Right lung (tissue), 5 donors: Measurements from ENCODE around the gene CCR7. TPM values are rescaled to one million over a fixed set of nuclear protein-coding genes. Genes with fewer than 3 reads are reported as not detected.
"Not testable (repeated sequence)": the region's sequence is repeated elsewhere in the genome, so short reads cannot be mapped to it uniquely, and the experiment has no call there.

ENCODE experiments used
- DNase-seq, 2 donors: peaks; one replicate each; pipeline ENCODE4 v3.0.0-alpha.2; 2013
- polyA plus RNA-seq, 5 donors: library from polyadenylated mRNA; unstranded; fragments of 120-200 nt; gene quantifications; one replicate each; pipeline versions ENCODE4 v1.2.1 to v1.2.3, GENCODE V29; 2013; ENCODE audit warnings: inconsistent platforms in 1 of 5, low replicate concordance in 1 of 5; ENCODE audit not compliant: insufficient read length in 5 of 5, insufficient read depth in 1 of 5

CCR7 gene
- polyA plus RNA-seq, 5 donors = 0.37 to 0.76 (median 0.59) TPM

DNA sequence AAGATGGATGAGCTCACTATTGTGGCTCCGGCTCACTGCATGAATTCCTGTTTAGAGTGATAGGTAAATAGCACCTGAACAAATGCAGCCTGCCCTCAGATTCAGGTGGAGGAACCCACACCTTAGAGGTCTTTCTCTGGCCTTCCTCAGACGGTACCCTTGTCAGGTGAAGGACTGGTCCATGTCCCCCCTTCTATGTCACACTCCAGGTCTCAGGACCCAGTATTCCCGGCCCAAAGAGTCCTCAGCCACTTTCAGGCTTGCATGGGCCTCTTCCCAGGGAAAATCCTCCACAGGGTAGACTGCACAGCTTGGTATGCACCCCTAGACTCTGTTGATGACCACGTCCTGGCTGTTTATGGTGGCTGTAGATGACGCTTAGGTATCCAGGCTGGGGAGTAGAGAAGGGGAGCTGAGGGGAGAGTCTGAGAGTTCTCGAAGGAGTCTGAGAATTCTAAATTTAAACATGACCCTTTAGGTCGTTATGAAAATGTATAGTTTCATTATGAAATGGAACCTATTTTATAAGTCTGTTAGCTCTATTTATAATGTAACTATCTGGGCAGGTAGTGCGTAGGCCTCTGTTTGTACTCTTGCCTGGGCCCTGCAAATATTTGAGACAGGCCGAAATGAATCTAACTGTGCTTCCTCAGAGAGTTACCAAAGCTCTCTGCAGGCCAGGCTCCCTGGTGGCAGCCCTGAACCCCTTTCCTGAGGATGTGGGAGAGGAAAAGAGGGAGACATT lies 32.5 kb upstream of the CCR7 start:
- DNase-seq = no peak

DNA sequence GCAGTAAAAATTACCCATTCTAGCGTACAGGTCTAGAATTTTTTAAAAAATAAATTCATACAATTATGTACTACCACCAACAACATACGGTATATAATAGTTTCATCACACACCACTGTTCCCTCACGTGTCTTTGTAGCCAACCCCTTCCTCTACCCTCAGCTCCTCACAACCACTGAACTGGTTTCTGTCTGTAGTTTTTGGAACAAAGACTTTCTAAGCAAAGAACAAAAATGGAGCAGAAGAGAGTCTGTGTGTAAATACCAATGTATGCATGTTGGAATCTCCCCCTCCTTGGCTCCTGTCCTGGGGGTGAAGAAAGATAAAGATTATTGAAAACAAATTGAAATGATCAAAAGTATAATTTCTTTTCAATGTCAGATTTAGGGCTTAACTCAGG lies 31.9 kb upstream of the CCR7 start:
- DNase-seq = no peak

DNA sequence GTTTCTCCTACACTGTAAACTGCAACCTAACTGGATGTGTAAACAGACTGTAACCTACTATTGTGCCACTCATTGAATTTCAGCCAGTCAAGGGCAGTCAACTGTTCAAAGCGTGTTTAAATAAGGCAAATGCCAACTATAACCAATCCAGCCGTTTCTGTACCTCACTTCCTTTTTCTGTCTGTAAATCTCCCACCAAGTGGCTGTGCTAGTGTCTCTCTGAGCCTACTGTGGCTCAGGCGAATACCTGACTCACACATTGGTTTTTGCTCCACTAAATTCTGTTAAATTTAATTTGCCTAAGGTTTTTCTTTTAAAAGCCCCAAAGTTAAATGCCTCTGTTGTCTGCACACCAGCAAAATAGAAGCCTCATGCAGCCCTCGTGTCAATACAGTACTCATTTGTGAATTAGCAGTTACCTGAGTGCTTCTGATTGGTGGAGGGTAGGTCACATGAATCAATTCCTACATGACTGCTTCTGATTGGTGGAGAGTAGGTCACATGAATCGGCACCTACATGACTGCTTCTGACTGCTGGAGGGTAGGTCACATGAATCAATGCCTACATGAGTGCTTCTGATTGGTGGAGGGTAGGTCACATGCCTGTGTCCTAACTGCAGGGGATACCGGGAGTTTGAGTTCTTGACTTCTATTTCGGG lies 31.1 kb upstream of the CCR7 start:
- DNase-seq = no peak

DNA sequence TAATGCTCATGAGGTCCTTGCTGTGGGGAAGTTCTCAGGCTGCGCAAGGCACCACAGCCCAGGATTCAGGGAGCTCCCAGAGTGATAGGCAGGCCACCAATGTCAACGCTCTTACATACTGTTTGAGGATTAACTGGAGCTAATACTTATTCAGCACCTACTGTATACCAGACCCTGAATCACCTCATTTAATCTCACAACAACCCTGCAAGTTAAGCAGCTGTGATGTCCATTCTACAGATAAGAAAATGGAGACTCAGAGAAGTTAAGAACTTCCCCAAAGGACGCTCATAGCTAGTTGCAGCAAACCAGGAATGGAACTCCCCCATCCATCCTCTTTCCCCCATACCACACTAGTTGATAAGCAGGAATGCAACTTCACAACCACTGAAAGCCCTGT lies 25.5 kb upstream of the CCR7 start:
- DNase-seq = no peak

DNA sequence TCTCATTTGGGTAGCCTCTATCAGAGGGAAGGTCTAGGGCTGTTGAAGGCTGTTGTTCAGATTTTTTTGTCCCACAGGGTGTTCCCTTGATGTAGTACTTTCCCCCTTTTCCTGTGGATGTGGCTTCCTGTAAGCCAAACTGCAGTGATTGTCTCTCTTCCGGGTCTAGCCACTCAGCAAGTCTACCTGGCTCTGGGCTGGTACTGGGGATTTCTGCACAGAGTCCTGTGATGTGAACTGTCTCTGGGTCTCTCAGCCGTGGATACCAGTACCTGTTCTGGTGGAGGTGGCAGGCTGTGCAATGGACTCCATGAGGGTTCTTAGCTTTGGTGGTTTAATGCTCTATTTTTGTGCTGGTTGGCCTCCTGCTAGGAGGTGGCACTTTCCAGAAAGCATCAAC lies 23.3 kb upstream of the CCR7 start:
- DNase-seq = no peak

DNA sequence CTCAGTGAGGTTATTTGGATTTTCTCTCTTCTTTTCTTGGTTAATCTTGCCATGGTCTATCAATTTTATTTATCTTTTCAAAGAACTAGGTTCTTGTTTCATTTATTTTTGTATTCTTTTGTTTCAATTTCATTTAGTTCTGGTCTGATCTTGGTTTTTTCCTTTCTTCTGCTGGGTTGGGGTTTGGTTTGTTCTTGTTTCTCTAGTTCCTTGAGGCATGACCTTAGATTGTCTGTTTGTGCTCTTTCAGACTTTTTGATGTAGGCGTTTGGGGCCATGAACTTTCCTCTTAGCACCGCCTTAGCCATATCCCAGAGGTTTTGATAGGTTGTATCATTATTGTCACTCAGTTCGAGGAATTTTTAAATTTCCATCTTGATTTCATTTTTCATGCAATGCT lies 21.0 kb upstream of the CCR7 start:
- not testable (repeated sequence) for DNase-seq

DNA sequence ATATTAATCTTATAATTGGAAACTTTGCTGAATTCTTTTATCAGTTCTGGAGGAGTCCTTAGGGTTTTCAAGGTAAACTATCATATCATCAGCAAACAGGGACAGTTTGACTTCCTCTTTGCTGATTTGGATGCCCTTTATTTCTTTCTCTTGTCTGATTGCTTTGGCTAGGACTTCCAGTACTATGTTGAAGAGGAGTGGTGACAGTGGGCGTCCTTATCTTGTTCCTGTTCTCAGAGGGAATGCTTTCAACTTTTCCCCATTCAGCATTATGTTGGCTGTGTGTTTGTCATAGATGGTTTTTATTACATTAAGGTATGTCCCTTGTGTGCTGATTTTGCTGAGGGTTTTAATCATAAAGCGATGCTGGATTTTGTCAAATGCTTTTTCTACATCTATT lies 19.7 kb upstream of the CCR7 start:
- not testable (repeated sequence) for DNase-seq

DNA sequence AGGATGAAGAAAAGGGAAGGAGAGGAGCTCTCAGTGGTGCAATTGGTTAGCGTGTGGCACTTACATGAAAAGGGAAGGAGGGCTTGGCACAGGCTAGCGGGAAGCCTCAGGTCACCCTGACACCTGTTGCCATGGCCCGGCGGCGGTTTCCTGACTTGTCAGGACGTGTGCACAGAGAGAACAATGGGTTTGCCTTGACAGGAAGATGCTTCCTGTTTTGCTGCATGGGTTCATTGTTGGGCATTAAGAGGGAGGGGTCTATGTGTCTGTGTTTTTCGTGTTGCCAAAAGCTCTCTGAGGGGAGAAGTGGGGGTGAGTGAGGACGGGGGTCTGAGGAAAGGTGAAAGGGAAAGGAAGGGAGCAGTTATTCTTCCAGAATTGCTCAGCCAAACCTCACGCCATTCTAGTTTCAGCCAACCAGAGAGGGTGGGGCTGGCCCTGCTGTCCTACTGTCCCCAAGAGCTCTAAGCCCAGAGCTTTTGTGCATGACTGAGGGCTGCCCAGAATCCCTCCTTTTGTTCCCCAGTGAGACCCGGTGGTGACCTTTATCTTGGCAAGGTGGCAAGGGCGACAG lies 17.1 kb upstream of the CCR7 start:
- peak in 1 of 2 donors; percentile 33 for DNase-seq

DNA sequence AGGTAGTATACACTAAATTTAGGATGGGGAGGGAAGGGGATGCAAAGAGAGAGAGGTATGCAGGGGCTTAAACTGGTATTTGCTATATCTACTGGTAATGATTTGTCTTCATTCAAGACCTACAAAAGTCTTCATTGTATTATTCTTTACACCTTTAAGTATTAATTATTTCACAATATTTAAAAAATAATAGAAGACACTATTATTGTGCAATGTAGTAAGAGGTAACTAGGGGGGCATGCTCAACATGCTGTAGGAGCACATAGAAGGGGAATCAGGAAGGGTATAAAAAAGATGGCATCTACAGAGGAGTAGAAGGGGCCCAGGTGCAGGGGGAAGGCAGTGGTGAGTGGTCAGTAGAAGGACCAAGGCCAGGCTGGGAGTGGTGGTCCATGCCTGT lies 14.9 kb upstream of the CCR7 start:
- DNase-seq = no peak

DNA sequence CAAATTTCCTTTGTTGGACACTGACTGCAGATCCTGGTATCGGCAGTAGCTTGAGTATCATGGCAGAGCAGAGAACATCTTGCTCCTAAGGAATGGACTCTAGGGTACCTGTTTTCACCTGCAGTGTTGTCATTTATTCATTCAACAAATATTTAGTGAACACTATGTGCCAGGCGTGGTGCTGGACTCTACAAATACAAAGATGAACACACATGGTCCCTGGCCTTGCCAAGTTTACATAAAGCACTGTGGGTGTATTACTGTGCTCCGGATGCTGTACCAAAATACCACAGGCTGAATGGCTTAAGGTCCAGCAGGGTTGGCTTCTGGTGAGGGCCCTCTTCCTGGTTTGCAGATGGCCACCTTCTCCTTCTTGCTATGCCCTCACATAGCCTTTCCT lies 14.2 kb upstream of the CCR7 start:
- no peak for DNase-seq

DNA sequence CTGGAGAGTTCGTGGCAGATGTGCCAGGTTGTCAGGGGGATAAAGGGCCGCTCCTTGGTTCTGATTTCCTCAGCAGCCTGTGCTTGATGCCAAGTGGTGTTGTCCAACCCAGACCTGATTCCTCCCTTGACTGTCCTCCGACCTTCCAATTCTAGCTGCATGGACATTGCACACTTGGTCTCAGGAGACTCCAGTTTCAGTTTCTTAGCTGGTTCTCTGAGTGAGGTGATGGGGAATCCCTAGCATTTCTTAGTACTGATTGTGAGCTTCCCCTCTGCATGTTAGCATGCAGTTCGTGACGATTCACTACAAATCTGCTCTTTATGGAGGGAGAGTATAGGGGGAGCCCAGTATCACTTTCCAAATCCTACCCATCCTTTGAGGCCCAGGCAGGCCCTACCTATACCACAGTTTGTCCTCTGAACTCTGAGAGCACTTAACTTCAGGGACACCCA lies 12.4 kb upstream of the CCR7 start:
- no peak for DNase-seq

DNA sequence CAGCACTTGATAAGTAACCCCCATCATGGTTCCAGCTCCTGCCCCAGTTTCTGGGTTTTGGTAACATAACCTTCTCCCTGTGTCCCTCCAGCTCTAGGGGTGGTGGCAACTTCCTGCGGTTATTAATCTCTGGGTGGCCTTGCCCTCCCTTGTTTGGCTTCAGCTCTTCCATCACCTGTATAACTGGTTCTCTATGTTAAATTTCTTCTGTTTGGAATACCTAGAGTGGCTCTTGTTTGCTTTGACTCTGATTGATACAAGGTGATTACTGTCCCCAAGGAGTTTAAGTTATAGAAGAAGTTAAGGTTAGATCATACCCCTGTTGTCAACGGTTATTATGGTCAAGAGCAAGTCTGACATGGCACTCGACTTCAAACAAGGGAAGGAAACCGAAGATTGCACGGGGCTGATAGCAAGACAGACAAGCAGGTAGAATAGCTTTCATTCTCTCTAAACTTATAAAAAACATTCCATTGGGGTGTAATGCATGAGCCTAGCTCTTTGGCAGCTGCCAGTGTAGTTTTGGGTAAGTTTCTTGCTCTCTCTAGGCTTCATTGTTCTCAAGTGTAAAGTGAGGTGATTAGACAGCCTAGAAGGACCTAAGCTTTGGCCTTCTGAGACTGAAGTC lies 11.0 kb upstream of the CCR7 start:
- no peak for DNase-seq

DNA sequence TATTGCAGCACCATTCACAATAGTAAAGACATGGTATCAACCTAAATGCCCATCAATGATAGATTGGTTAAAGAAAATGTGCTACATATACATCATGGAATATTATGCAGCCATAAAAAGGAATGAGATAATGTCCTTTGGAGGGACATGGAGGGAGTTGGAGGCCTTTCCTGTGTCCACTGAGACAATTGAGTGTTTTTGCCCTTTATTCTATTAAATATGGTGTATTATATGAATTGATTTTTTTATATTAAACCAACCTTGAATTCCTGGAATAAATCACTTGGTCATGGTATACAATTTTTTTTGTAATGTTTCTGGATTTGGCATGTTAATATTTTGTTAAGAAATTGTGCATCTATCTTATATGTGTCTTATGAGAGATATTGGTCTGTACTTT lies 9.0 kb upstream of the CCR7 start:
- no peak for DNase-seq

DNA sequence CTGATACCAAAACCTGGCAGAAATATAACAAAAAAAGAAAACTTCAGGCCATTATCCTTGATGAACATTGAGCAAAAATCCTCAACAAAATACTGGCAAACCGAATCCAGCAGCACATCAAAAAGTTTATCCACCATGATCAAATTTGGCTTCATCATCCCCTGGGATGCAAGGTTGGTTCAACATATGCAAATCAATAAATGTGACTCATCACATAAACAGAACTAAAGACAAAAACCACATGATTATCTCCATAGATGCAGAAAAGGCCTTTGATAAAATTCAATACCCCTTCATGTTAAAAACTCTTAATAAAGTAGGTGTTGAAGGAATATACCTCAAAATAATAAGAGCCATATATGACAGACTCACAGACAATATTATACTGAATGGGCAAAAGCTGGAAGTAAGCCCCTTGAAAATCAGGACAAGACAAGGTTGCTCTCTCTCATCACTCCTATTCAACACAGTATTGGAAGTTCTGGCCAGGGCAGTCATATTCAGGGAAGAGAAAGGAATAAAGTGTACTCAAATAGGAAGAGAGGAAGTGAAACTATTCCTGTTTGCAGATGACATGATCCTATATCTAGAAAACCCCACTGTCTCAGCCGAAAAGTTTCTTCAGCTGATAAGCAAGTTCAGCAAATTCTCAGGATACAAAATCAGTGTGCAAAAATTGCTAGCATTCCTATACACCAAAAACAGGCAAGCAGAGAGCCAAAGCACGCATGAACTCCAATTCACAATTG lies 7.1 kb upstream of the CCR7 start:
- DNase-seq = not testable (repeated sequence)

DNA sequence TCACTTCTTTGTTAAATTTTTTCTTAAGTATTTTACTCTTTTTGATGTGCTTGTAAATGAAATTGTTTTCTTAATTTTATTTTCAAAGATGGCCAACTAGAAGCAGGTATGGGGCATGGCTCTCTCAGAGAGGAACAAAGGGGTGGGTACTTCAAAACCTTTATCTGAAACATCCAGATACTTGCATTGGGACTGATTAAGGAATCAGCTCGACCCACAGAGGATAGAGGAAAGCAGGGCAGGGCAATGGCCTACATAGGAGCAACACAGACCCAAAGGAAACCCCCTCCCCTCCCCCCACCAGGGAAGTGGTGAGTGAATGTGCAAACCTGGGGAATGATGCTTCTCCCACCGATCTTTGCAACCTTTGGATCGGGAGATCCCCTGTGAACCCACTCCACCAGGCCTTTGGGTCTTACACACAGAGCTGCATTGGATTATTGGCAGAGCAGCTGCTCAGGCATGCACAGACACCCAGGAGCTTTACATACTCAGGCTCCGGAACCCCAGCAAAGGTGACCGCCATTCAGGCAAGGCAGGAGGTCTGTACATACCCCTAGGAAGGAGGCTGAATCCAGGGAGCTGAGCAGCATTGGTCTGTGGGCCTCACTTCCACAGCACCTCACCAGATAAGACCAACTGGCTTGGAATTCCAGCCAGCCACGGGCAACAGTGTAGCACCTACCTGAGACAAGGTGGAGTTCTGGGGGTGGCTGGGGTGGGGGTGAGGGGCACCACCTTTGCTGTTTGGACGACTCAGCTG lies 3.0 kb upstream of the CCR7 start:
- DNase-seq = no peak

DNA sequence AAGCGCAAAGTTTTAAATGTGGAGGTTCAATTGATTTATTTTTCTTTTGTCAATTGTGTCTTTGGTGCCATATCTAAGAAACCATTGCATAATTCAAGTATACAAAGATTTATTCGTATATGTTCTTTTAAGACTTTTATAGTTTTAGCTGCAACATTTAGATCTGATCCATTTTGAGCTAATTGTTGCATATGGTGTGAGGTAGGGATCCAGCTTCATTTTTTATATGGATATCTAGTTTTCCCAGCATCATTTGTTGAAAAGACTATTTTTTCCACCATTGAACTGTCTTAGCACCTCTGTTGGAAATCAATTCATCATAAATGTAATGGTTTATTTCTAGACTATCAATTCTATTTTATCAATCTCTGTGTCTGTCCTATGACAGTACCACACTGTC lies 2.1 kb upstream of the CCR7 start:
- DNase-seq = no peak

DNA sequence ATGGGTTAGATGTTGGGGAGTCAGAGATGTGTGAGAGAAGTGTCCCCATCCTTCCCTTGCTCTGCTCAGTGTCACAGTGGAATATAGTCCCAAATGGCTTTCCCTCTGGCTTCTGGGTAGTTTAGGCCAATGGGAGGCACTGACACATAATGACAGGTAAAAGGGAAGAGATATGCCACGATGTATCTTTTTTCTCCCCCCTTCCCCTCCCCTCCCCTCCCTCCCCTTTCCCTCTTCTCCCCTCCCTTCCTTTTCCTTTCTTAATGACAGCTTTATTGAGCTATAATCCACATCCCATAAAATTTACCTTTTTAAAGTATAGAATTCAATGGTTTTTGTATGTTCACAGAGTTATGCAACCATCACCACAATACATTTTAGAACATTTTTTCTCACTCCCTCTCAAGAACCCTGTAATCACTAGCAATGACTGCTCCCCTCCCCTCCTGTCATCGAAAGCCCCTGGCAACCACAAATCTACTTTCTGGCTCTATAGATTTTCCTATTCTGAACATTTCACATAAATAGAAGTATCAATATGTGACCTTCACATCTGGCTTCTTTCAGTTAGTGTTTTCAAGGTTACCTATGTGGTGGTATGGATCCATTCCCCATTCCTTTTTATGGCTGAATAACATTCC lies 617 bp upstream of the CCR7 start:
- DNase-seq = no peak

DNA sequence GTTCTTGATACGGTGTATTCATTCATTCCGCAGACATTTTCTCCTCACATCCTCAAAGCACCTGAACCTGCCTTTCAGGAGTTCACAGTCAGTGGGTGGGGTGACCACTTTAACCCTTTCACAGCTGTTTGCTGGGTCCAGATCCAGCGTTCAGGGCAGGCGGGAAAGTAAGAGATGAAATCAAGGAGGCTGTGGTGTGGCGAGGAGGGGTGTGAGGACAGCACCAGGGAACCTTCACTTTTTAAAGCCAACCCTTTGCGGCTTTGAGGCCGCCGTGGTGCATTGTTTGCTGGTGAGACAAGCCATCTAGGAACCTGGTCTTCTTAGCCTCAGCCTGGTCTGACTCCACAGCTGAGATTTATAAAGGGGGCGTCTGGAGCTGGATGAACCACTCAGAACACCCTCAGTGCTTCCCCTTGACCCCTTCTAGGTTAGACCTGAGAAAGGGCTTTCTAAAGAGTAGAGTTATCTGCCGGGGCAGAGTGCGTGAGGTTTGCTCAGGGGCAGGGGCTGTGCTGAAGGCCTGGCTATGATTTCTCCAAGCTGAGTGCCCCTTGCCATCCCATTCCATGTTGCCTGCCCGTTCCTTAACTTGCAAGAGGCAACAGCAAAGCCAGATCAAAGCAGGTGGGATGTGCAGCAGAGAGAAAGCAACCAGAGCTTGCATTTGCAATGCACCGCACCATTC lies 933 bp downstream of the CCR7 start:
- no peak for DNase-seq

DNA sequence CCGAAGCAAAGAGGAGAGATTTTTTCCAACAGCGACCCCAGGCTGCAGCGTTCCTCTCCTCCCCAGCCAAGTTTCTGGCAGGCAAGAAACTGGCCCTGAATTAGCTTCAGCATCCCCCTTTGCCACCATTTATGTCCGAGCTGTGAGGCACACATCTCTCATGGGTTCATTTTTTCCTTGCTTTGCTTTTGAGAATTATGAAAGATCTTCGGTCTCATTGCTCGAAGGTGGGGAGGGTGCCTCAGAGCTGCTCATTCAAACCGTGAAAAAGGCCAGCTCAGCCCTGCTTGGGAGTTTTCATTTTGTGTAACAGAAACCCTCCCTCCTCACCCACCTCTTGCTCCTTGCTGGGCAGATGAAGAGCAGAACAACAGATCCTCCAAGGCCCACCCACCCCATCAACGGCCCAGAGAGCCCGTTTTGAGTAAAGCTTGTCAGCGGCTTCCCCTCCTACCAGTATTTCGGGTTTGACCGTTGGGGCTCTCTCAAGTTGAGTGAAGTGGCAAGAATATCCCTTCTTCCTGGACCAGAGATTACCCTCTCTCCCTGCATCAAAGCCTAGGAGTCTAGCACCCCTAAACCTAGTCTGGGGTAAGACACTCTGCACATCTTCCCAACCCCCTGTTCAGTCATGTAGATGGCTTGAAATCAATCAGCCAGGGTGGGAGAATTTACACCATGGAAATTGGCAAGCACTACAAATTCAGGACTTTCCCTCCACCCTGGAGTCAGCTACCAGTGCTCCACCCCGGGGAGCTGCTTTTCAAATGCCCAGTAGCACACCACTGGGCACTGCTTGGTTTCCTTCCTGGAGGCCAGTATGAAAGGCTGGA lies 1.8 kb downstream of the CCR7 start:
- DNase-seq = no peak
